ENCODE results near the gene LZTR1.

GRCh38 chr22:21032868-21033688 is 51.0 kb downstream of the LZTR1 start:
- TF ChIP-seq, protein P1, sequence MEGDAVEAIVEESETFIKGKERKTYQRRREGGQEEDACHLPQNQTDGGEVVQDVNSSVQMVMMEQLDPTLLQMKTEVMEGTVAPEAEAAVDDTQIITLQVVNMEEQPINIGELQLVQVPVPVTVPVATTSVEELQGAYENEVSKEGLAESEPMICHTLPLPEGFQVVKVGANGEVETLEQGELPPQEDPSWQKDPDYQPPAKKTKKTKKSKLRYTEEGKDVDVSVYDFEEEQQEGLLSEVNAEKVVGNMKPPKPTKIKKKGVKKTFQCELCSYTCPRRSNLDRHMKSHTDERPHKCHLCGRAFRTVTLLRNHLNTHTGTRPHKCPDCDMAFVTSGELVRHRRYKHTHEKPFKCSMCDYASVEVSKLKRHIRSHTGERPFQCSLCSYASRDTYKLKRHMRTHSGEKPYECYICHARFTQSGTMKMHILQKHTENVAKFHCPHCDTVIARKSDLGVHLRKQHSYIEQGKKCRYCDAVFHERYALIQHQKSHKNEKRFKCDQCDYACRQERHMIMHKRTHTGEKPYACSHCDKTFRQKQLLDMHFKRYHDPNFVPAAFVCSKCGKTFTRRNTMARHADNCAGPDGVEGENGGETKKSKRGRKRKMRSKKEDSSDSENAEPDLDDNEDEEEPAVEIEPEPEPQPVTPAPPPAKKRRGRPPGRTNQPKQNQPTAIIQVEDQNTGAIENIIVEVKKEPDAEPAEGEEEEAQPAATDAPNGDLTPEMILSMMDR (IDR thresholded peaks at IDR 0.05; ENCODE audit: extremely low read depth in 1 of 2, insufficient read depth in 1 of 2, low read depth in 1 of 2, low read length in 2 of 2): no peak
- TF ChIP-seq MAX (IDR thresholded peaks at IDR 0.05; ENCODE audit: insufficient read depth, insufficient read length) (no peak), POLR2A (IDR thresholded peaks at IDR 0.05; ENCODE audit: low read depth, low read length) (no peak), JUN (IDR thresholded peaks at IDR 0.05; ENCODE audit: borderline replicate concordance, insufficient read depth, insufficient read length, low read depth) (no peak), POLR2AphosphoS5 (IDR thresholded peaks at IDR 0.05; ENCODE audit: insufficient read depth, low read depth, low read length) (no peak), MYC (IDR thresholded peaks at IDR 0.05; ENCODE audit: low read depth, low read length) (no peak), EZH2 (IDR thresholded peaks at IDR 0.05; ENCODE audit: borderline replicate concordance, low read depth, low read length, severe bottlenecking) (no peak), GATA2 (IDR thresholded peaks at IDR 0.05; ENCODE audit: insufficient read depth, insufficient read length, low read depth, low read length) (no peak)

All from endothelial cell of umbilical vein (primary cell).